GM19025 (cell line): ENCODE data around the gene MAP3K5.
"Not testable (repeated sequence)": the region's sequence is repeated elsewhere in the genome, so short reads cannot be mapped to it uniquely, and the experiment has no call there.

Experiments used
- ATAC-seq: cut with Tn5 transposase; IDR thresholded peaks from one replicate; pipeline ENCODE4 v1.9.1; 2021; ENCODE audit warnings: mild to moderate bottlenecking, low read depth, moderate library complexity; ENCODE audit not compliant: unreplicated experiment

Gene MAP3K5

DNA sequence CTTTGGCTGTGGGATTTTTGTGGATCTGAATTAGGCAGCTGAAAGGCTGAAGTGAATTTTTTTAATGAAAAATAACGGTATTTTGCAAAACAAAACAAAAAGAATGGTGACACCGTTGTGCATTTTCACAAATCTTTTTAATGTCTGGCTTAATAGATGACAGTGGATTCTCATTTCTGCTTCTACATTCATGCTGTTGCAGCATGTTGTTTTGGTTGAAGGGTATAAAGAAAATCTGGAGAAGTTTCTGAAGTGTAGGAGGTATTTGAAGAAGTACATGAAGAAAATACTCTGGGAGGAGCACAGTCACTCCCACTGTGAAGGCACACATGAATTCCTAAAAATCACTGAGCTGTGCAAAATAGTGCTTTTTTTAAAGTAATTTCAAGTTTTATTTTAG is 3.1 kb upstream of the MAP3K5 start:
- ATAC-seq = no peak

DNA sequence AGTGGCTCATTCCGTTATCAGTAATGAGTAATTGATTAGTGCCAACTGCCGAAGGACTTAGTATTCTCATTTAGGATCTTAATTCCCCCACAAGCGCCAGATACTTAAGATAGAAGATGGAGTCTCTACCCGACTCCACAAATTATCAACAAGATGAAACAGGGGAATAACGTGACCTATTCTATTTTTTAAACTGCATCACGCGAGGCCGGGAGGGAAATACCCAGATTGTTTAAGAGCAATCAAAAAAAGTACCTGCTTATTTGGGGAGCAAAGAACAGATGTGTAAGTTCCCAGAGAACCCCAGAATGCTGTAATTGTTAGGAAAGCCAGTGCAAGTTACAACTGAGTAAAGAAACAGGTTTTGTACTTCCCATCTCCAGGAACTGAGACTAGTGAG is 1.1 kb upstream of the MAP3K5 start:
- ATAC-seq = no peak

DNA sequence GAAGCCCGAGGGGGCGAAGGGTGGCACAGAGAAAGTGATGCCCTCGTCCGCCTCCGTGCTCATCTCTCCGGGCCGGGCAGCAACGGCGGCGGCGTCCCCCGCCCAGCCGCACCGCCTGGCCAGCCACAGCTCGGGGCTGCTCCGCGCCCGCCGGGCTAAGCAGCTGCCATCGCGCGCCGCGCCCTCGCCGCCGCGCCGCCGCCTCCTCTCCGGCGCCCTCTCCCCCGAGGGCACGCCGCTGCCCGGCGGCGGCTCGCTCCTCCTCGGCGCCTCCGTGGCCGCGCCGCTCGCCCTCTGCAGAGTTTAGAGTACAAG is 225 bp downstream of the MAP3K5 start:
- no peak for ATAC-seq

DNA sequence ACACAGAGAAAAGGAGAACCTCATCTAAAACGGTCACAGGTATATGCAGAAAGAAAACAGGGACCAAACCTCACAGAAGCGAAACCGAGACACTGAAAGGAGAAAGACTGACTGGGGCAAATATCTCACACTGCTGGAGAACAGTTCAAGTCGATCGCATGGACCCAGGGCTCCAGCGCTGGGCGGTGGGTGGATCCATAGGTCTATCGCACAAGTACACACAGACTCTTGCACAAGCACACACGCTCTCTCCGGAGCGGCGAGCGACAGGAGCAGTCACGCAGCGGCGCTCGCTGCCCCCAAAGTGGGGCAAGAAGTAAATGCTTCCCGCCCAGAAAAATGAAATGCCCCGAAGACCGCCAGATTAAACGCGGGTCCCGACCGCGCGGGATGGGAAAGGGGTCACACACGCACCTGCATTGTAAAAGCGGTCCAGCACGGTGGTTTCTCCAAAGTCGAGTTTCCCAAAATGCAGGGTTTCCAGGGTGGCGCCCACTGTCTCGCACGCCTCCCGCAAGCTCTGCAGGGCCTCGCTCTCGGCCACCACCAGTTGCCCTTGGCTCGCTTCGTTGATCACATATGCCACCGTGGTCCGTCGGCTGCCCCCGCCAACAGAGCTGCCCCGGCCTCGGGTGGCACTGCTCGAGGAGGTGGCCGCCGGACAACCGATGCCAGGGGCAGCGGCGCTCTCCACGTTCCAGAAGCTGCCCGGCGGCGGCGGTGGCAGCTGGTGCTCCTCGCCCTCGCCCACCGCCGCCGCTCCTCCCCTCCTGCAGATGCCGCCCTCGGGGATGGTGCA is 782 bp downstream of the MAP3K5 start:
- peak; percentile 17 for ATAC-seq

DNA sequence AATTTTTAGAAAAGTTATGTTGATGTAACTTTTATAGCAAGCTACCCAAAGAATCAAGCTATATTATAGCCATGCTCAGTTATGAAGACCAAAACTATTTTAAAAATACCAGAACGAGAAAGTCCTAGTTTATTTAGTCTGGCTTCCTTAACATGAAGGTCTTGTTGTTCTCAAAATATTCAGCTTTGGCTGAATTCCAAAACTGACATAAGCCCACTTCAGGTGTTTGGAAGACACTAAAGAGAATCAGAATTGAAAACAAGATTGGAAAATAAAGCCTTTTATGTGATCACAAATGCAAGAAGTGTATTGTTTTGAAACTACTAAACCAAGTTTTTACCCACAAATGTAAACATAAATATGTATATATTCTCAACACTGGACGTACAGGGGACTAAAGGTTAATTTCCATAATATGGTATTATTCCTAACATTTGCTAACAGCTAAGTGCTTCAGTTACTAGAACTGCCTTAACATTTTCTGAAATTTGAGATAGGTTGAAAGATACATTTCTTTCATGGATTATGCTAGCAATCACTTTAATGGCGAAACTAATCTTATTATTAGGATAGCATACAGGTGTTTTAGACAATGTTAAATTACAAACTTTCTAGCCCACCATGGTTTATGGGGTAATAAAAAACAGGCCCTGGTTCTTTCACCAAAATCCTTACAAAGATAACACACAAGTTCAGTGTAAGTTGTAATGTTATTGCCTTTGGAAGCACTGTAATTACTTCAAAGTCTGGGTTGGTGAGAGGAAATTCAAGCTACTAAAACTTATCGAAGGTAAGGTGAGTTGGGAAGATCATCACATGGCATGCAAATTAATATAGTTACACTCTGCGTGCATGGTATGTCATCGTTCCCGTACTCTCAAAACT is 1.6 kb downstream of the MAP3K5 start:
- ATAC-seq = no peak

DNA sequence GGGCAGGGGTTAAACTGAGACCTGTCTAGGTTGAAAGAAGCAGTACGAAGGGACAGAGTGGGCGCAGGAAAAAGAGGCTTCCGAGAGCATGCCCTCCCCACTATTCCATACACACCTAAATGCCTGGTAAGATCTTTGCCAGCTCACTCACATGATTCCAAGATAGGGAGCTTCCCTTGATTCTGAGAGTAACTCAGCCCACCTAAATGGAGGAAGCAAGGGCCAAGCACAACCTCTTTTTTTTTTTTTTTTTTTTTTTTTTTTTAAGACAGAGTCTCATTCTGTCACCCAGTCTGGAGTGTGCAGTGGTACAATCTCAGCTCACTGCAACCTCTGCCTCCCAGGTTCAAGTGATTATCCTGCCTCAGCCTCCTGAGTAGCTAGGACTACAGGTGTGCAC is 2.8 kb downstream of the MAP3K5 start:
- ATAC-seq = not testable (repeated sequence)

DNA sequence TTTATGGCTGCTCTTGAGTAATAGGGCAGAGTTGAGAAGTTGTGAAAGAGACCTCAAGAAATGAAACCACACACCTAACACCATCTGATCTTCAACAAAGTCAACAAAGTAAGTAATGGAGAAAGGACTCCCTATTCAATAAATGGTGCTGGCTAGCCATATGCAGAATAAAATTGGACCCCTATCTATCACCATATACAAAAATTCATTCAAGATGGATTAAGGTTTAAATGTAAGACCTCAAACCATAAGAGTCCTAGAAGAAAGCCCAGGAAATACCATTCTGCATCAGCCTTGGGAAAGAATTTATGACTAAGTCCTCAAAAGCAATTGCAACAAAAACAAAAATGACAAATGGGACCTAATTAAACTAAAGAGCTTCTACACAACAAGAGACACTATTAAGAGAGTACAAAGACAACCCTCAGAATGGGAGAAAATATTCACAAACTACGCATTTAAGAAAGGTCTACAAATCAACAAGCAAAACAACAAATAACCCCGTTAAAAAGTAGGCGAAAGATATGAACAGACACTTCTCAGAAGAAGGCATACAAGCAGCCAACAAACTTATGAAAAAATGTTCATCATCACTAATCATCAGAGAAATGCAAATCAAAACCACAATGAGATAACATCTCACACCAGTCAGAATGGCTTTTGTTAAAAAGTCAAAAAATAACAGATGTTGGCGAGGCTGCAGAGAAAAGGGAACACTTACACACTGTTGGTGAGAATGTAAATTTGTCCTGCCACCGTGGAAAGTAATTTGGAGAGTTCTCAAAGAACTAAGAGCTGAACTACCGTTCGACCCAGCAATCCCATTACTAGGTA is 4.0 kb downstream of the MAP3K5 start:
- no peak for ATAC-seq

DNA sequence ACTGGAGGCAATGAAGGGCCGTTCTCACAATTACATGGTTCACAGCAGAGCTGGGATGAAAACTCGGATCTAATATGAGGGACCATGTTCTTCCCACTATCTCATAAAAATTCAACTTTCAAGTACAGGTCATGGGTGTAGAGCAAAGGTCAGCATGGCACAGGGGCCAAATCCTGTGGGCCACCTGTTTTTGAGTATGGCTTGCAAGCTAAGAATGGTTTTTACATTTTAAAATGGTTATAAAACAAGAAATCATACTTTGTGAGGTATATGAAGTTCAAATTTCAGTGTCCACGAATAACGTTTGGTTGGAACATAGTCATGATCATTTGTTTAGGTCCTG is 4.6 kb downstream of the MAP3K5 start:
- ATAC-seq = no peak

DNA sequence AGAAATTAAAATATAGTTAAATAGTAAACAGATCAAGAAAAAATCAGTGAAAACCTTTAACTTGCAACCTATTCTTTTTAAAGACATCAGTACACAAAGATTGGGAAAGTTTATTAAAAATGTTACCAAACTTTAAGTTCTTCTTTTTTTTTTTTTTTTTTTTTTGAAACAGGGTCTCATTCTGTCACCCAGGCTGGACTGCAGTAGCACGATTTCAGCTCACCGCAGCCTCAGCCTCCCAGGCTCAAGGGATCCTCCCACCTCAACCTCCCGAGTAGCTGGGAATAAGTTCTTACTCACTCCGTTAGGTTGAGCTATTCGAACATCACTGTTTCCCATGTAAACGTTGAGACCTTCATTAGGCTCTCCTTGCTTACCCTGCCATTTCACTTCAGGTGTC is 5.6 kb downstream of the MAP3K5 start:
- ATAC-seq = no peak

DNA sequence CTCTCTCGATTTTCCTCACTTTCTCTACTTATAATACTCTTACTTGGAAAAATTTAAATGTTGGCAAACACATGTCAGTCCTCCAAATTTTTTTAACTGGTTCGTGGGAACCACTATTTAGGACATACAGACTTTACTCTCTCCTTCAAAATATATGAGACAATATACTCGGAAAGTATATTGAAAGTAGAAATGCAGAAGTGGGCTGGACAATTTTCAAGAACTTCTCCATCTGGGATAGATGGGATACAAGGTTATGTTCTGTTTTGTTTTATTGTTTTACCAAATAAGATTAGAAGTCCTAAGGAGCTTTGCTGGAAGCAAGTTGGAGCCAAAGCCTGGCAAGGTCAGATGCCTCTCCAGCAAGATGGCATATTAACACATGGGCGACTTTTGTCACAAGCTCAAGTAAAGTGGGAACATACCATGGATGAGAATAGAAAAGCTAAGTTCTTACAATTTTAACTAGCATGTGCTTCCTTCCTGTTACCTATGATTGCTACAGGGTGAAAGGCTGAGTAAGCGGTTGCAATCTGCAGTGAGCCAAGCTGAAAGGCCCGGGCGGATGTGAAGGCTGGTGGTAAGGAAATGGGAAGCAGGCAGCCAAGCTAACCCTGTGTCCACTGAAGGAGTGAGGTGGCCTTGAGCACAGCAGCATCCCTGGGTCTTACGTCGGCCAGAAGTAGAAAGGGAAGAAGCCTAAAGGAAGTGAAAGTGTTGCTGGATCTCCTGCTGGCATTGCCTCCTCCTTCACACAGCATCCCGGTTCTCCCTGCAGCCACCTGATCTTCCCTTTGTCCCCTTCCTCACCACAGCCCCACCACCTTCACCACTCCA is 7.1 kb downstream of the MAP3K5 start:
- ATAC-seq = peak; percentile 31

DNA sequence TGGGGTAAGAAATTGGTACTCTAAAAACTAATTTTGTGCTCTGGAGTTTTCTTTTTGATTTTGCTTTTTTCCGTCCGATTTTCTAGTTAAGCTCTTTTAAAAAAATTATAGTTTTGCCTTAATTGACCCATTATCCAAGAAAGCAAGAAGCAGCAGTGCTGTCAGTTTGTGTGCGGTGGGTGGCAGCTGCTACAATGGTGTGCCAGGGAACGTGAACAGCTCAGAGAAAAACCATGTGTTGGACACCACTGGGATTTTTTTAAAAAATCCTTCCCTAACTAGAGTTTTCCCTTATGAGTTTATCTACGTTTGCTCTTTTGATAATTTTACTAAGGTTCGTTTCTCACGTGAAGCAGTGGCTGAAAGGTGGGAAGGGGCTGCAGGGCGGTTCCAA is 8.0 kb downstream of the MAP3K5 start:
- ATAC-seq = no peak

DNA sequence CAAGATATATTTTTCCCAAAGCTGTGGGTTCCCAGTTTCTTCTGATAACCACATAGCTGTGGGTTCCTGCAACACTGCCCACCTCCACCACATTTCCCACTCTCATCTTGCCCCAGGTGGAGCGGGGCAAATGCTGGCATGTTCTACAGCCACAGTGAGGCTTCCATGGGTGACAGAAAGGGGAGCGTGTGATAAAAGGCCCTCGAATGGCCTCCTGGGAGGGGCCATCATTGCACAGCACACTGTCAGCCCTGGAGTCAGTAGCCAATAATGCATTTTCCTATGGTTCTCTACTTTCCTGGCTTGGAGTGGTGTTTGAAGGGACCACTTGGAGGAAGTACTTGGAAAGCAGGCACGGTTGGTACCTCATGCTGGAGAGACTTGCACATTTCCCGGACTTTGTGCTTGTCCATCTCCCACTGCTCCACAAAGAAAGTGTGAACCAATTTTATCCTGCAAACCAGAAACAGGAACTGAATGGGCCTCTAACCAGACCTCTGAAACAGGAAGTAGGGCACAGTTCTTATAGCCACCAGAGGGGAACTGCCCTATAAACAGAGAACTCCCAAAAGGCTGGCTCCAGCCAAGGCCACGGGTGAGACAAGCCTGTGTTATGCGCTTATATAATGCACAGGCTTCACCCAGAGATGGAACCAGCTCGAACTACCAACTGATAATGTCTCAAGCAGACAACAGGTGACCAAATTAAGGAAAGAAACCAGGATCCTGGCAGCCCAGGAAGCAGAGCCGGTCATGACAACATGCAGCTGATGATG is 8.6 kb downstream of the MAP3K5 start:
- ATAC-seq = peak; percentile 64

DNA sequence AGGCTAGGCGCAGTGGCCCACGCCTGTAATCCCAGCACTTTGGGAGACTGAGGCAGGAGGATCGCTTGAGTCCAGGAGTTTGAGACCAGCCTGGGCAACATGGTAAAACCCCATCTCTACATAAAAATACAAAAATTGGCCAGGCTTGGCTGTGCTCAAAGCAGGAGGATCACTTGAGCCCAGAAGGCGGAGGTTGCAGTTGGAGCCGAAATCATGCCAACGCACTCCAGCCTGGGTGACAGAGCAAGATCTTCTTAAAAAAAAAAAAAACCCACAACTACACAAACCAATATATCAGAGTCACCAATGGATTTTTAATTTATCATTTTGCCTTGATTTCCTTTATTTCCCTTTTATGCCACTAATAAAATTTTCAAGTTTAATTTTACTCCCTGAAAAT is 9.3 kb downstream of the MAP3K5 start:
- no peak for ATAC-seq

DNA sequence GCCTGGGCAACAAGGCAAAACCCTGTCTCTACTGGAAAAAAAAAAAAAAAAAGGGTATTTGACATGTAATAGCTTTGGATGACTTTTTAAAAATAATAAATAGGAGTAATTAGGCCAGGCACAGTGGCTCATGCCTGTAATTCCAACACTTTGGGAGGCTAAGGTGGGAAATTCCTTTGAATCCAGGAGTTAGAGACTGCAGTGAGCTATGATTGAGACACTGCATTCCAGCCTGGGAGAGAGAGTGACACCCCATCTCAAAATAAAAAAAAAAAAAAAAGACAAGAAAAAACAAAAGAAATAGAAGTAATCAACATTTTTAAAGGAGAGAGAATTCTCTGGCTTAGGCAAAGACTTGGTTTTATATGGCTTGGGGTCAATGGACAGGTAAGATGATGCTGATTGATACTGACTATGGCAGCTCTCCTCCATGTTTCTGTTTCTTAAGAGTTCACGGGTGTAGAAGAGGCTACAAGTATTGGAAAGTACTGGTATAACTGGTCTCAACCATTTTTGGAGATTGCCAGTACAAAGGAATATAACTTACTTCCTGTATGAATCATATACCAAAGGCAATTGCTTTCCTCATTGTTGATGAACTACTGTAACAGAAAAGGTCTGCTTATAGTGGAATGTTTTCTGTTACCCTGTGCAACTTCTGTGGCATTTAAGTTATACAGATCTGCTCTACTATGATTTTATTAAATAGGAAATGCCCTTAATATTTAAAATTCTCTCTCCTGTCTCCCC is 10.1 kb downstream of the MAP3K5 start:
- no peak for ATAC-seq

DNA sequence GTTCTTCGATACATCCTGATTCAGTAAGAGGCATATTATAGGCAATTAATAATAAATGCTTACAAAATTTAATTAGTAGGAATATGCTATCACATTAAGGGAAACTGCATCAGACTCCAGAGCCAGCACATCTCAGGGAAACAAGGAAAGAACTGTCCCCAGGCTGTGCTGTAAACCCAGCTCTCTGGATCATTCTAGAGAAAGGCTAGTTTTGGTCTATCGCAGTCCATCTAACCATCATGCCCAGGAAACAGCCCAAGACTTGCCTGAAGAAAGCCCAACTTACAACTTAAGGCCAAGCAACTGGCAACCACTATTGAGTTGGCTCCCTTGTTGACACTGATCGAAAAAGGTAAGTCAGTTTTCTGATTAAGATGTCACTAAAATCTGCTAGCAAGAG is 11.3 kb downstream of the MAP3K5 start:
- ATAC-seq = no peak

DNA sequence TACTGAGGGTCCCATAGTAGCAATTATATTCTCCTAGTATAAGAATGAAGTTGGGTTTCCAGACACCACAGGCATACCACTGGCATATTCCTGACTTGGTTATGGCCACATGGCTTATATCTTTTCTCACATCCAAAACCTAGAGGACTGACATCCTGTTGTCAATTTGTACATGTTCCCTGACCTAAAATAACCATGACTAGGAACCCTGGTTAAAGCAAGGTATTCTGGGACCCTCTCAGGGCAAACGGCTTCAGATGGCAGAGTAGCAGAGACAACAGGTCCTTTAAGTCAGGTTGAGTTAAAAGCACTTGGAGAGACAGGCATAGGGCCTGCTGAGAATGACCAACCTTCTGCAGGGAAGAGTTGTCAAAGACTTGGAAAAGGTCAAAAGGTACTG is 12.6 kb downstream of the MAP3K5 start:
- no peak for ATAC-seq

DNA sequence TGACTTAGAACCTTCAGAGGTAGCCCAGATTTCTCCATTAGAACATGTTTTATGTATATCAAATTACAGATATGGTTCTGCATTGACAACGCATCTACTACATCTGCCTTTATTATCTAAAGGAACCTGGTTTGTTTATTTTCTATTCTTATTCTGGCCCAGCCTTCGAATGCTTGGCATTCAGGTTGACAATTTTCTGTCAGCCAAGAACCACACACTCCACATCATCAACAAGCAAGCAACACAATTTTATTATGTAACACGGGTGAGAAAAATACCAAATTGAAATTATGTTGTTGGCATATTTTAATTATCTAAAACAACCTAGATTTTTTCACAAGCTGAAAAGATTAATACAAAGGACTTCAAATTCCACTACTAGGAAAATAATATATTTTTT is 14.6 kb downstream of the MAP3K5 start:
- ATAC-seq = no peak

DNA sequence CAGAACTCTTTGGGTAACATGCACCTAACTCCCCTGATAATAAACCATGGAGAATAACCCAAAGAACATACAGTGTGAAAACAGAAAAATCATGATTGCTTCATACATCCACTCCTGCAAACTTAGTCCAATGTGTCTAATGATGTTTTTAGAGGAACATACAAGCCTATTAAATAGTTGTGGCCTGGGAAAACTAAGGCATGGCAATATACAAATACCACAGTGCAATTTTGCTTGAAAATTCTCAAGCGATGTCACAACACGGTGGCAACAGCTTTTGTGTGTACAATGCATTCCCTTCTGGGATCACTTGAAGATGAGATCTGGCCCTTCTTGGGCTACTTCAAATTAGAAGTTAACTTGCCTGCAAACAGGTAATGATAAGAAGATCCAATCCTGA is 16.7 kb downstream of the MAP3K5 start:
- no peak for ATAC-seq

DNA sequence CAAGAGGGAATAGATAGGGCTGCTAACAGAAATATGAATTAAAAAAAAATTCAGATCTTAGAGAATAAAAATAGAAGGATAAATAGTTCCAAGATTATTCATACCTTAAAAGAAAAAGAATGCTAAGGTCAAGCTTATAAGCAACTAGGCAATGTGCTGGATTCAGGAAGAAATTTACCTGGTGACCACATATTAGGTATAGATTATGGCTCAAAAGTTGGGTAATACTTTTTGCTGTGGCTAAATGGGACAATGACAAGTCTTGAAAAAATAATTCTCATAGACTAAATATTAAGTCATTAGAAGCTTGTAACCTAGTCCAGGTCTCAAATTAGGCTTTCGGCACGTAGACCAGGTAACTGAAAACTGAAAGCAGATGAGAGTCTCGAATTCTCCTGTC is 17.2 kb downstream of the MAP3K5 start:
- ATAC-seq = no peak
